Skeletal muscle tissue (tissue), 5 donors: Measurements from ENCODE around the gene TJAP1. TPM values are rescaled to one million over a fixed set of nuclear protein-coding genes. Genes with fewer than 3 reads are reported as not detected.
"Not testable (repeated sequence)": the region's sequence is repeated elsewhere in the genome, so short reads cannot be mapped to it uniquely, and the experiment has no call there.

Source experiments
- H3K27ac ChIP-seq: one replicate; pipeline ENCODE4 v1.7.0; 2013; ENCODE audit warnings: mild to moderate bottlenecking, low read depth, low read length, inconsistent platforms
- H3K27me3 ChIP-seq, 3 donors: one replicate each; pipeline ENCODE4 v1.7.0; 2013; ENCODE audit warnings: low read length in 3 of 3; ENCODE audit not compliant: control insufficient read depth in 3 of 3, insufficient read depth in 3 of 3
- H3K36me3 ChIP-seq, 3 donors: one replicate each; pipeline ENCODE4 v1.7.0; 2013; ENCODE audit warnings: low read length in 3 of 3; ENCODE audit not compliant: control insufficient read depth in 3 of 3, insufficient read depth in 3 of 3
- H3K4me1 ChIP-seq, 3 donors: one replicate each; pipeline ENCODE4 v1.7.0; 2013; ENCODE audit warnings: low read length in 3 of 3, mild to moderate bottlenecking in 3 of 3; ENCODE audit not compliant: control insufficient read depth in 3 of 3, insufficient read depth in 3 of 3
- H3K4me3 ChIP-seq, 3 donors: one replicate each; pipeline ENCODE4 v1.7.0; 2013; ENCODE audit warnings: low read length in 3 of 3
- H3K9ac ChIP-seq, 3 donors: one replicate each; pipeline ENCODE4 v1.7.0; 2013; ENCODE audit warnings: low read length in 3 of 3, mild to moderate bottlenecking in 3 of 3, moderate library complexity in 2 of 3, low read depth in 1 of 3
- H3K9me3 ChIP-seq, 3 donors: one replicate each; pipeline ENCODE4 v1.7.0; 2013; ENCODE audit warnings: low read length in 3 of 3; ENCODE audit not compliant: control insufficient read depth in 3 of 3
- small RNA-seq: library from RNA; depleted of rRNA; stranded (forward); fragments of <200 nt; gene quantifications from one replicate; pipeline ENCODE3, GENCODE V24; 2014
- total RNA-seq: library from RNA; depleted of rRNA; stranded (reverse); fragments of >200 nt; gene quantifications from one replicate; pipeline ENCODE4 v1.2.3, GENCODE V29; 2014
- donor health status: Osteomylitis.

Gene TJAP1
- total RNA-seq, 1 donor from 2014 or later: 7.8 TPM

DNA sequence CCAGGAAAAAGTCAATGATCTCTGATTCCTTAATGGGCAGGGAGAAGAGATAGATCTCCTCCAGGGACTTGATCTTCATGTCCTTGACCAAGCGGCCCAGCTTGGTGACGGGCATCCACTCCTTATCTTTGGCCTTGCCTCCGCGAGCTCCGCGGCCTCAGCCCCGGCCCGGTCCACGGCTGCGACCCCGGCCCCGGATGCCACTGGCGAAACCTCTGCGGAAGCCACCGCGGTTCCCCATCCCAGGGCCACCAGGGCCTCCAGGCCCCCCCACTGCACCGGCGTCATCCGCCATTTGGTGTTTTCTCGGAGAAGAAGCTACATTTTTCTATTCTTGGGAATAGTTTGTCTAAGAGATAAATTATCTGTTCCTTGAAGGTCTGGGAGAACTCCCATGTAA lies 62.0 kb downstream of the TJAP1 start:
- H3K27ac ChIP-seq, H3K27me3 ChIP-seq, H3K4me1 ChIP-seq, H3K9me3 ChIP-seq, H3K4me3 ChIP-seq, H3K9ac ChIP-seq: not testable (repeated sequence)
- peaks cover 6 to 17% (median 14%) of the 10 kb centered on the region in 3 donors for H3K36me3 ChIP-seq

DNA sequence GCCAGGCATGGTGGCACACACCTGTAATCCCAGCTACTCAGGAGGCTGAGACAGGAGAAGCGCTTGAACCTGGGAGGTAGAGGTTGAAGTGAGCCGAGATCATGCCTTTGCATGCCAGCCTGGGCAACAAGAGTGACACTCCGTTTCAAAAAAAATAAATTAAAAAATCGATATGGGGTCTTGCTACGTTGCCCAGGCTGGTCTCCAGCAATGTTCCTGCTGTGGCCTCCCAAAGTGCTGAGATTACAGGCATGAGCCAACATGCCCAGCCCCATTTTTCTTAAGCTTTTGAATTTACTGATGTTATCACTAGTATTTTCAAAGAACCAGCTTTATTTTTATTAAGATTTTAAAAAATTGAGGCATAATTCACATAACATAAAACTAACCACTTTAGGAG lies 63.1 kb downstream of the TJAP1 start:
- no peak overlapping the region for H3K4me3 ChIP-seq
- no peaks in the 10 kb centered on the region for H3K4me1 ChIP-seq
- H3K9me3 ChIP-seq: no peaks in the 10 kb centered on the region
- H3K36me3 ChIP-seq: peaks cover 8 to 21% (median 20%) of the 10 kb centered on the region in 3 donors
- H3K27ac ChIP-seq: no peak overlapping the region
- no peak overlapping the region for H3K9ac ChIP-seq
- no peaks in the 10 kb centered on the region for H3K27me3 ChIP-seq

DNA sequence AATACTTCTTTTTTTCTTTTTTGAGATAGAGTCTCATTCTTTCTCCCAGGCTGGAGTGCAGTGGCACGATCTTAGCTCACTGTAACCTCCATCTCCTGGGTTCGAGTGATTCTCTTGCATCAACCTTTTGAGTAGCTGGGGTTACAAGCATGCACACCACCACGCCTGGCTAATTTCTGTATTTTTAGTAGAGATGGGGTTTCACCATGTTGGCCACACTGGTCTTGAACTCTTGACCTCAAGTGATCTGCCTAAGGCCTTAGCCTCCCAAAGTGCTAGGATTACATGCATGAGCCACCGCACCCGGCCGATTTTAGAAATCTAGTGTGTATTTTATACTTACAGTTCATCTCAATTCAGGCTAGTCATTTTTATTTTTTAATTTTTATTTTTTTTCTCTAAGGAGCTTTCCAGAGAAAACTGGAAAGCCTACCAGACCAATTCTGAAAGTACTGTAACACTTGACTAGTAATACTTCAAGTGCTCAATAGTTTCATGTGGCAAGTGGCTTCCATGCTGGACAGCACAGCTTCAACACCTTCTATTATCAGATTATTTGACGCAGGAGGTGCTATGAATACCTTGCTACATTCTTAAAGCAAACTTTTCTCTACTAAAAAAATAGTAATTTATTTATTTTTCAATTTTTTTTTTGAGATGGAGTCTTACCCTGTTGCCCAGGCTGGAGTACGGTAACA lies 64.6 kb downstream of the TJAP1 start:
- H3K27ac ChIP-seq: no peak overlapping the region
- H3K4me1 ChIP-seq: no peaks in the 10 kb centered on the region
- H3K9ac ChIP-seq: no peak overlapping the region
- H3K4me3 ChIP-seq: no peak overlapping the region
- H3K27me3 ChIP-seq: no peaks in the 10 kb centered on the region
- H3K9me3 ChIP-seq: no peaks in the 10 kb centered on the region
- peaks cover 11 to 34% (median 32%) of the 10 kb centered on the region in 3 donors for H3K36me3 ChIP-seq

DNA sequence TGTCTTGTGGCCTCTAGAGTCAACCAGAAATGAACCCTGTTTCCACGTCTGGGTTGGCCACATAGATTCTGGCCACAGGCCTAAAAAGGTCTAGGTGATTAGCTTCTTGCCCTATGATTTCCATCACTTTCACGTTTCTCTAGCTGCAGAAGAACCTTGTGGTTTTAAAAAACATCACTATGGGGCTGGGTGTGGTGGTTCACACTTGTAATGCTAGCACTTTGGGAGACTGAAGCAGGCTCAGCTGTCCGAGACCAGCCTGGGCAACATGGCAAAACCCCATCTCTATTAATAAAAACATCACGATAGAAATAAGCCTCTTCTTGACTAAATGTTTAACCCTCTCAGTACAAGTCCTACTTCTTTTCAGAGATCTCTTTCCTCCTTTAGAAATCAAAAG lies 67.1 kb downstream of the TJAP1 start:
- H3K4me3 ChIP-seq: no peak overlapping the region
- no peaks in the 10 kb centered on the region for H3K27me3 ChIP-seq
- no peak overlapping the region for H3K9ac ChIP-seq
- no peaks in the 10 kb centered on the region for H3K4me1 ChIP-seq
- no peaks in the 10 kb centered on the region for H3K9me3 ChIP-seq
- H3K36me3 ChIP-seq: peaks cover 28 to 54% (median 41%) of the 10 kb centered on the region in 3 donors
- no peak overlapping the region for H3K27ac ChIP-seq

DNA sequence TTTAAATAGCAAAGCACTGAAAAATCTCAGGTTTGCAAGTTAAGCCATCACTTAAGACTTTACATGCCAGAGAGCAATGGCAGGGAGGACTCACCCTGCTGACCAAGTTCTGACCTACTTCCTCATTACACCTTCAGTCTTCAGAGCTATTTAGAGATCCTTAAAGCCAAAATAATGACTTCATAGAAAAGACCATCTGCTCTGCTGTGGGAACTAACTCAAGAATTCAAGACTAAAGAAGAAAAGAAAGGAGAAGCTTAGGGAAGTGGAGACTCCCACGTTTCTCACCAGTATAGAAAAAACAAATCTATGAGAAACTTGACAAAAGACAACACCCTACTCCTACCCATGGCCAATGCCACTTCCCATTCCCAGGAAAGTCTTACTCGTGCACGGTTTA lies 69.9 kb downstream of the TJAP1 start:
- Histone ChIP-seq H3K27me3 (no peaks in the 10 kb centered on the region), H3K36me3 (peaks cover 37 to 78% (median 63%) of the 10 kb centered on the region in 3 donors), H3K4me1 (no peaks in the 10 kb centered on the region), H3K4me3 (no peak overlapping the region), H3K9me3 (no peaks in the 10 kb centered on the region), H3K27ac (no peak overlapping the region), H3K9ac (no peak overlapping the region)

Small RNA genes lying within 50 kb of the gene (small RNA-seq; reads per million reads assigned to genes)
- gene MIR6780B (not detected), gene RF00426 (not detected), gene RNU6-1113P (not detected)

Other genes with a start within 250 kb of the TJAP1 start
- gene DNPH1, start 248.1 kb upstream of the TJAP1 start, total RNA-seq: 31.3 TPM
- not detected for gene TTBK1, start 234.1 kb upstream of the TJAP1 start, total RNA-seq
- gene SLC22A7, start 179.3 kb upstream of the TJAP1 start, total RNA-seq: not detected
- gene CRIP3, start 168.7 kb upstream of the TJAP1 start, total RNA-seq: 2.1 TPM
- gene ZNF318, start 107.9 kb upstream of the TJAP1 start, total RNA-seq: 6.3 TPM
- gene ABCC10, start 50.0 kb upstream of the TJAP1 start, total RNA-seq: 8.9 TPM
- 1.6 TPM for gene DLK2, start 22.0 kb upstream of the TJAP1 start, total RNA-seq
- gene LRRC73, start 32.8 kb downstream of the TJAP1 start, total RNA-seq: 0.52 TPM
- gene YIPF3, start 39.4 kb downstream of the TJAP1 start, total RNA-seq: 54.3 TPM
- 21.9 TPM for gene POLR1C, start 39.5 kb downstream of the TJAP1 start, total RNA-seq
- 35.0 TPM for gene XPO5, start 98.5 kb downstream of the TJAP1 start, total RNA-seq
- 9.9 TPM for gene POLH, start 98.6 kb downstream of the TJAP1 start, total RNA-seq
- 30.8 TPM for gene GTPBP2, start 151.7 kb downstream of the TJAP1 start, total RNA-seq
- 25.1 TPM for gene MAD2L1BP, start 158.3 kb downstream of the TJAP1 start, total RNA-seq
- 0.52 TPM for gene RSPH9, start 167.5 kb downstream of the TJAP1 start, total RNA-seq
- 44.4 TPM for gene MRPS18A, start 210.2 kb downstream of the TJAP1 start, total RNA-seq